H1 (cell line): ENCODE results near the gene AGRN. TPM values are rescaled to one million over a fixed set of nuclear protein-coding genes. Genes with fewer than 3 reads are reported as not detected.
A peak's percentile ranks its signal among the peaks of the same experiment; 100 is the strongest.

Experiments used
- CTCF ChIA-PET: fragments of 300-600 bp; sonication (Branson Sonifier 250); formaldehyde crosslinking; loops from one replicate; lab custom pipeline; 2021; ENCODE audit not compliant: partially characterized antibody; lab: Charles Lee
- POLR2A ChIA-PET: fragments of 300-600 bp; sonication (Branson Sonifier 250); formaldehyde crosslinking; loops from one replicate; lab custom pipeline; 2021; ENCODE audit warnings: inconsistent platforms; ENCODE audit not compliant: partially characterized antibody; lab: Charles Lee
- DNase-seq, 2 experiments: peaks; one replicate each; pipeline versions ENCODE4 v3.0.0 to v3.0.0-alpha.2; 2010 to 2022; ENCODE audit warnings: low spot score in 2 of 2, low read depth in 1 of 2, mixed read lengths in 1 of 2
- FAIRE-seq: peaks from 2 replicates; lab custom pipeline; 2011; peaks lifted over from hg19 to GRCh38; lab: Jason Lieb, UNC
- H2AFZ ChIP-seq: 2 replicates; pipeline ENCODE4 v1.8.1; 2012; ENCODE audit warnings: low read length, inconsistent platforms
- H2AK5ac ChIP-seq: 2 replicates; pipeline ENCODE4 v1.6.1; 2013; ENCODE audit warnings: low read depth, low read length
- H2BK120ac ChIP-seq: replicated peaks from 2 replicates; pipeline ENCODE3; 2013; ENCODE audit warnings: low read depth, low read length, inconsistent platforms
- H2BK12ac ChIP-seq: 2 replicates; pipeline ENCODE4 v1.6.1; 2013; ENCODE audit warnings: low read depth, low read length
- H2BK15ac ChIP-seq: 2 replicates; pipeline ENCODE4 v1.6.1; 2013; ENCODE audit warnings: low read length
- H2BK20ac ChIP-seq: 2 replicates; pipeline ENCODE4 v1.6.1; 2013; ENCODE audit warnings: low read length
- H2BK5ac ChIP-seq: 2 replicates; pipeline ENCODE4 v1.6.1; 2013; ENCODE audit warnings: low read depth, low read length
- H3K14ac ChIP-seq: 2 replicates; pipeline ENCODE4 v1.6.1; 2013; ENCODE audit warnings: inconsistent platforms; ENCODE audit not compliant: insufficient read length
- H3K18ac ChIP-seq: 2 replicates; pipeline ENCODE4 v1.6.1; 2013; ENCODE audit warnings: low read length; ENCODE audit errors: extremely low read depth
- H3K23ac ChIP-seq: 2 replicates; pipeline ENCODE4 v1.6.1; 2013; ENCODE audit warnings: inconsistent platforms; ENCODE audit not compliant: insufficient read length
- H3K23me2 ChIP-seq: 2 replicates; pipeline ENCODE4 v1.6.1; 2013; ENCODE audit warnings: low read depth, low read length
- H3K27ac ChIP-seq: 2 replicates; pipeline ENCODE4 v1.6.1; 2011; ENCODE audit warnings: low read depth, low read length, inconsistent platforms
- H3K27me3 ChIP-seq, 4 experiments: replicated peaks in 1 of 4; 1 replicate in 1 of 4; 2 replicates in 3 of 4; pipeline versions ENCODE4 v1.6.1 to v1.8.1; 2011 to 2013; ENCODE audit warnings: low read length in 3 of 4, mild to moderate bottlenecking in 3 of 4, inconsistent platforms in 2 of 4, mixed read lengths in 2 of 4, moderate library complexity in 1 of 4; ENCODE audit not compliant: control insufficient read depth in 3 of 4, insufficient read depth in 3 of 4; ENCODE audit errors: extremely low read depth in 1 of 4
- H3K36me3 ChIP-seq, 4 experiments: 2 replicates each; pipeline versions ENCODE4 v1.6.1 to v1.8.1; 2011 to 2013; ENCODE audit warnings: mild to moderate bottlenecking in 4 of 4, low read length in 3 of 4, moderate library complexity in 2 of 4, control low read depth in 1 of 4, inconsistent platforms in 1 of 4; ENCODE audit not compliant: insufficient read depth in 4 of 4, control insufficient read depth in 2 of 4
- H3K4ac ChIP-seq: replicated peaks from 2 replicates; pipeline ENCODE3; 2013; ENCODE audit warnings: low read length, low read depth, mixed read lengths, inconsistent platforms; ENCODE audit not compliant: insufficient read length
- H3K4me1 ChIP-seq, 4 experiments: replicated peaks in 1 of 4; 1 replicate in 1 of 4; 2 replicates in 3 of 4; pipeline versions ENCODE4 v1.6.1 to v1.8.1; 2011 to 2013; ENCODE audit warnings: low read length in 3 of 4, inconsistent platforms in 2 of 4, mixed read lengths in 1 of 4; ENCODE audit not compliant: insufficient read depth in 4 of 4, control insufficient read depth in 3 of 4
- H3K4me2 ChIP-seq, 2 experiments: 2 replicates each; pipeline versions ENCODE4 v1.6.1 to v1.8.1; 2011 to 2013; ENCODE audit warnings: low read depth in 2 of 2, low read length in 2 of 2, control low read depth in 1 of 2, inconsistent platforms in 1 of 2, mild to moderate bottlenecking in 1 of 2; ENCODE audit not compliant: insufficient read depth in 1 of 2
- H3K4me3 ChIP-seq, 4 experiments: fragments of 200-600, 300-600 bp in 1 of 4; sonication (generic), shearing (Covaris generic), sonication (Bioruptor Twin) in 1 of 4; 2 replicates each; pipeline versions ENCODE4 v1.5.1 to v1.8.1; 2011 to 2016; ENCODE audit warnings: low read length in 4 of 4, low read depth in 3 of 4, control low read depth in 2 of 4, inconsistent platforms in 2 of 4, mild to moderate bottlenecking in 2 of 4, mixed read lengths in 1 of 4, moderate library complexity in 1 of 4; ENCODE audit not compliant: insufficient read depth in 2 of 4; ENCODE audit errors: extremely low read depth in 1 of 4
- H3K56ac ChIP-seq: replicated peaks from 2 replicates; pipeline ENCODE3; 2013; ENCODE audit warnings: low read depth, mild to moderate bottlenecking, mixed read lengths, low read length, inconsistent platforms; ENCODE audit not compliant: insufficient read length
- H3K79me1 ChIP-seq: 2 replicates; pipeline ENCODE4 v1.6.1; 2013; ENCODE audit warnings: low read depth, low read length, control low read depth
- H3K79me2 ChIP-seq, 2 experiments: 2 replicates each; pipeline versions ENCODE4 v1.6.1 to v1.8.1; 2012 to 2013; ENCODE audit warnings: low read length in 2 of 2, mild to moderate bottlenecking in 2 of 2, inconsistent platforms in 1 of 2; ENCODE audit not compliant: insufficient read depth in 2 of 2, control insufficient read depth in 1 of 2
- H3K9ac ChIP-seq, 4 experiments: replicated peaks in 1 of 4; 1 replicate in 1 of 4; 2 replicates in 3 of 4; pipeline versions ENCODE4 v1.6.1 to v1.8.1; 2011 to 2013; ENCODE audit warnings: low read depth in 3 of 4, low read length in 3 of 4, control low read depth in 2 of 4, mild to moderate bottlenecking in 2 of 4, moderate library complexity in 2 of 4, inconsistent platforms in 1 of 4; ENCODE audit errors: extremely low read depth in 1 of 4
- H3K9me3 ChIP-seq, 2 experiments: 2 replicates each; pipeline versions ENCODE4 v1.6.1 to v1.8.1; 2012 to 2013; ENCODE audit warnings: mild to moderate bottlenecking in 2 of 2, moderate library complexity in 2 of 2, control low read depth in 1 of 2, inconsistent platforms in 1 of 2, low read depth in 1 of 2, low read length in 1 of 2, mixed read lengths in 1 of 2; ENCODE audit not compliant: insufficient read depth in 2 of 2
- H4K20me1 ChIP-seq, 2 experiments: replicated peaks in 1 of 2; 2 replicates each; pipeline versions ENCODE3 to v1.8.1; 2011 to 2013; ENCODE audit warnings: inconsistent platforms in 2 of 2, low read length in 2 of 2, mild to moderate bottlenecking in 1 of 2; ENCODE audit not compliant: insufficient read depth in 2 of 2, control insufficient read depth in 1 of 2
- H4K5ac ChIP-seq: 2 replicates; pipeline ENCODE4 v1.6.1; 2013; ENCODE audit warnings: low read length, low read depth, mixed read lengths, inconsistent platforms; ENCODE audit not compliant: insufficient read length
- H4K8ac ChIP-seq: 2 replicates; pipeline ENCODE4 v1.8.0; 2013; ENCODE audit warnings: mild to moderate bottlenecking, moderate library complexity, low read length, inconsistent platforms; ENCODE audit not compliant: insufficient read depth; ENCODE audit errors: extremely low read depth
- H4K91ac ChIP-seq: replicated peaks from 2 replicates; pipeline ENCODE3; 2013; ENCODE audit warnings: low read length, mixed read lengths, inconsistent platforms; ENCODE audit not compliant: insufficient read length
- WGBS, 2 experiments: shearing (Covaris generic) in 1 of 2; methylation state at CpG; one replicate each; pipeline versions ENCODE4 v1.1.6 to v1.1.7; 2013 to 2015; ENCODE audit warnings: low lambda C conversion rate in 2 of 2, mixed read lengths in 2 of 2, inconsistent platforms in 1 of 2, low coverage in 1 of 2, missing lambda C conversion rate in 1 of 2; ENCODE audit not compliant: insufficient replicate concordance in 2 of 2, insufficient coverage in 1 of 2, insufficient read length in 1 of 2; ENCODE audit errors: extremely low coverage in 1 of 2, missing lambda C conversion rate in 1 of 2; 5-methylcytosine and 5-hydroxymethylcytosine counted together
- polyA plus RNA-seq, 7 experiments: library from polyadenylated mRNA; depleted of rRNA in 3 of 7; stranded (reverse) in 5 of 7; unstranded in 2 of 7; fragments of >200 nt in 5 of 7; fragments of 200-250 nt in 2 of 7; gene quantifications; 1 replicate in 5 of 7; 2 replicates in 1 of 7; 4 replicates in 1 of 7; pipeline versions ENCODE4 v1.2.1 to v1.2.3, GENCODE V29; 2011 to 2013; ENCODE audit warnings: missing spikeins in 2 of 7, mixed read lengths in 2 of 7
- total RNA-seq: library from RNA; stranded (reverse); fragmentation: NEBNext Ultra II Directional; extraction: Animal tissue kit (Norgen Biotek cat#: 25700); gene quantifications from 2 replicates; pipeline ENCODE4 v1.2.1, GENCODE V29; 2021
- TF ChIP-seq, protein P1 (sequence below): IDR thresholded peaks from 2 replicates; pipeline ENCODE4 v1.6.1; 2012; ENCODE audit warnings: inconsistent platforms

Gene AGRN
- total and polyA plus RNA-seq, 2 of the 8 experiments (the other 6 are each of a cell fraction or from before 2014, with no cell fraction given) = 52.3 to 155 TPM

GRCh38 chr1:1039145-1039910 is 19.4 kb downstream of the AGRN start:
- H3K23me2 ChIP-seq = peaks cover 8% of the 10 kb centered on the region; the same call in 1 of the 2 replicates
- no peak overlapping the region for H3K14ac ChIP-seq
- no peak overlapping the region for H2BK12ac ChIP-seq
- H4K20me1 ChIP-seq = peaks cover 51 to 67% of the 10 kb centered on the region in 2 experiments
- H3K27me3 ChIP-seq = peaks cover 0 to 36% (median 27%) of the 10 kb centered on the region in 4 experiments; a peak in 5 of 7 replicates
- no peak overlapping the region for H3K4ac ChIP-seq
- H3K4me2 ChIP-seq = peak overlapping the region; percentile 69 to 99; a peak in 3 of 4 replicates
- H3K9me3 ChIP-seq = no peaks in the 10 kb centered on the region
- H2BK5ac ChIP-seq = no peak overlapping the region
- no peak overlapping the region for H4K91ac ChIP-seq
- H3K27ac ChIP-seq = no peak overlapping the region
- no peak for FAIRE-seq
- no peak overlapping the region for H2BK15ac ChIP-seq
- H3K56ac ChIP-seq = no peak overlapping the region
- H3K18ac ChIP-seq = no peak overlapping the region
- H2BK20ac ChIP-seq = no peak overlapping the region
- CTCF ChIA-PET = interaction anchor here (0.8 to 5.8 kb wide), 7 partner anchors 20 to 83 kb away, joined by 3 to 70 read pairs (median 12); partner anchors contain the start of gene ISG15
- peaks cover 0 to 25% (median 5%) of the 10 kb centered on the region in 4 experiments; a peak in 5 of 8 replicates for H3K36me3 ChIP-seq
- no peak overlapping the region for H4K5ac ChIP-seq
- TF ChIP-seq, protein P1, sequence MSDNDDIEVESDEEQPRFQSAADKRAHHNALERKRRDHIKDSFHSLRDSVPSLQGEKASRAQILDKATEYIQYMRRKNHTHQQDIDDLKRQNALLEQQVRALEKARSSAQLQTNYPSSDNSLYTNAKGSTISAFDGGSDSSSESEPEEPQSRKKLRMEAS = no peak
- TF ChIP-seq, all 59 proteins: peak for 0
- Histone ChIP-seq H3K79me1 (peaks cover 5% of the 10 kb centered on the region; the same call in 1 of the 2 replicates), H4K8ac (no peak overlapping the region; the same call in 1 of the 2 replicates), H2AK5ac (no peak overlapping the region), H3K79me2 (no peaks in the 10 kb centered on the region), H3K23ac (no peak overlapping the region), H2BK120ac (no peak overlapping the region), H3K9ac (no peak overlapping the region), H3K4me1 (peaks cover 0 to 14% (median 3%) of the 10 kb centered on the region in 4 experiments; a peak in 5 of 7 replicates), H2AFZ (no peak overlapping the region), H3K4me3 (peak overlapping the region in 1 of 4 experiments; percentile 63; a peak in 2 of 8 replicates)
- DNase-seq = no peak
- WGBS, 2 experiments = 71% methylated on average over 6 of the region's 17 CpGs; no CpG with 5 or more reads in 1 of the 2 experiments
- POLR2A ChIA-PET = interaction anchor here (0.7 to 10.9 kb wide), 12 partner anchors 7 to 99 kb away, joined by 3 to 245 read pairs (median 7); partner anchors contain the start of genes AGRN, ISG15 and PLEKHN1
